ENCODE measurements around the gene DUS2. TPM values are rescaled to one million over a fixed set of nuclear protein-coding genes. Genes with fewer than 3 reads are reported as not detected.

The DUS2 gene
- total and polyA plus RNA-seq, 9 of the 15 experiments (the other 6 are each of a cell fraction or from before 2014, with no cell fraction given): 5.8 to 22.5 (median 20.6) TPM

DNA sequence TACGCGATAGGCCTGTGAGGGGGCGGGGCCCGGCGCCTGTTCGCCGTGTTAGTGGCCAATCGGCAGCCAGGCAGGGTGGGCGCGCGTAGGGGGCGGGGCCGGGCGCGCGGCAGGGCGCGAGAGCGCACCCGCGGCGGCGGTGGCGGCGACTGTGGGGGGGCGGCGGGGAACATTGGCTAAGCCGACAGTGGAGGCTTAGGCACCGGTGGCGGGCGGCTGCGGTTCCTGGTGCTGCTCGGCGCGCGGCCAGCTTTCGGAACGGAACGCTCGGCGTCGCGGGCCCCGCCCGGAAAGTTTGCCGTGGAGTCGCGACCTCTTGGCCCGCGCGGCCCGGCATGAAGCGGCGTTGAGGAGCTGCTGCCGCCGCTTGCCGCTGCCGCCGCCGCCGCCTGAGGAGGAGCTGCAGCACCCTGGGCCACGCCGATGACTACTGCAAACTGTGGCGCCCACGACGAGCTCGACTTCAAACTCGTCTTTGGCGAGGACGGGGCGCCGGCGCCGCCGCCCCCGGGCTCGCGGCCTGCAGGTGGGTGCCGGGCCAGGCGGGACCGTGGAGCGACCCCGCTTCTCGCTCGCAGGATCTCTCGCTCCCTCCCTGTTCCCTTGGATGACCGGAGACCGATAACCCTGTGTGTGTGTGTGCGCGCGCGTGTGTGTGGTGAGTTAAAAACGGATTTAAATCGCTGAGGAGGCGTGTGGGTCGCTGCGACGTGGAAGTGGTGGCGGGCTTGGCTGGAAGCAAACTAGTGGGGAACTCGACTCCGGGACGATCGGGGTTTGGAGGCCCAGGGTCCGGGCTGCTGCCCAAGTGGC lies 62.4 kb downstream of the DUS2 start, which contains the start of gene NFATC3 (continued):
- TF ChIP-seq TEAD1 (CRISPR knock-in tag; IDR thresholded peaks at IDR 0.05) (peak in 1 of 2 experiments; percentile 70; a peak in 2 of 4 replicates), ETV1 (tag; conservative IDR thresholded peaks at IDR 0.05; ENCODE audit: low read depth) (peak; percentile 32; the same call in 1 of the 2 replicates), FOS (IDR thresholded peaks at IDR 0.05; ENCODE audit: extremely low read depth, insufficient read length) (no peak), PHTF2 (CRISPR knock-in tag; IDR thresholded peaks at IDR 0.05) (no peak), ZNF707 (CRISPR knock-in tag; conservative IDR thresholded peaks at IDR 0.05) (no peak), ZNF124 (CRISPR knock-in tag; IDR thresholded peaks at IDR 0.05) (no peak), RBBP5 (IDR thresholded peaks at IDR 0.05; ENCODE audit: borderline replicate concordance, insufficient read depth, low read length, poor library complexity, severe bottlenecking) (peak; percentile 91), ZC3H11A (IDR thresholded peaks at IDR 0.05; ENCODE audit: low read depth, low read length) (no peak), CAMTA2 (CRISPR knock-in tag; conservative IDR thresholded peaks at IDR 0.05) (no peak), KLF6 (CRISPR knock-in tag; IDR thresholded peaks at IDR 0.05; ENCODE audit: borderline replicate concordance) (no peak), POLR3A (IDR thresholded peaks at IDR 0.05; ENCODE audit: borderline replicate concordance, extremely low read depth, insufficient read depth, insufficient read length) (no peak)
- TF ChIP-seq, protein P1, sequence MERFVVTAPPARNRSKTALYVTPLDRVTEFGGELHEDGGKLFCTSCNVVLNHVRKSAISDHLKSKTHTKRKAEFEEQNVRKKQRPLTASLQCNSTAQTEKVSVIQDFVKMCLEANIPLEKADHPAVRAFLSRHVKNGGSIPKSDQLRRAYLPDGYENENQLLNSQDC (CRISPR knock-in tag; IDR thresholded peaks at IDR 0.05): no peak
- TF ChIP-seq, protein P2, sequence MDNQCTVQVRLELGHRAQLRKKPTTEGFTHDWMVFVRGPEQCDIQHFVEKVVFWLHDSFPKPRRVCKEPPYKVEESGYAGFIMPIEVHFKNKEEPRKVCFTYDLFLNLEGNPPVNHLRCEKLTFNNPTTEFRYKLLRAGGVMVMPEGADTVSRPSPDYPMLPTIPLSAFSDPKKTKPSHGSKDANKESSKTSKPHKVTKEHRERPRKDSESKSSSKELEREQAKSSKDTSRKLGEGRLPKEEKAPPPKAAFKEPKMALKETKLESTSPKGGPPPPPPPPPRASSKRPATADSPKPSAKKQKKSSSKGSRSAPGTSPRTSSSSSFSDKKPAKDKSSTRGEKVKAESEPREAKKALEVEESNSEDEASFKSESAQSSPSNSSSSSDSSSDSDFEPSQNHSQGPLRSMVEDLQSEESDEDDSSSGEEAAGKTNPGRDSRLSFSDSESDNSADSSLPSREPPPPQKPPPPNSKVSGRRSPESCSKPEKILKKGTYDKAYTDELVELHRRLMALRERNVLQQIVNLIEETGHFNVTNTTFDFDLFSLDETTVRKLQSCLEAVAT (IDR thresholded peaks at IDR 0.05): peak; percentile 71 to 81; a peak in 3 of 4 replicates
- TF ChIP-seq, protein P3, sequence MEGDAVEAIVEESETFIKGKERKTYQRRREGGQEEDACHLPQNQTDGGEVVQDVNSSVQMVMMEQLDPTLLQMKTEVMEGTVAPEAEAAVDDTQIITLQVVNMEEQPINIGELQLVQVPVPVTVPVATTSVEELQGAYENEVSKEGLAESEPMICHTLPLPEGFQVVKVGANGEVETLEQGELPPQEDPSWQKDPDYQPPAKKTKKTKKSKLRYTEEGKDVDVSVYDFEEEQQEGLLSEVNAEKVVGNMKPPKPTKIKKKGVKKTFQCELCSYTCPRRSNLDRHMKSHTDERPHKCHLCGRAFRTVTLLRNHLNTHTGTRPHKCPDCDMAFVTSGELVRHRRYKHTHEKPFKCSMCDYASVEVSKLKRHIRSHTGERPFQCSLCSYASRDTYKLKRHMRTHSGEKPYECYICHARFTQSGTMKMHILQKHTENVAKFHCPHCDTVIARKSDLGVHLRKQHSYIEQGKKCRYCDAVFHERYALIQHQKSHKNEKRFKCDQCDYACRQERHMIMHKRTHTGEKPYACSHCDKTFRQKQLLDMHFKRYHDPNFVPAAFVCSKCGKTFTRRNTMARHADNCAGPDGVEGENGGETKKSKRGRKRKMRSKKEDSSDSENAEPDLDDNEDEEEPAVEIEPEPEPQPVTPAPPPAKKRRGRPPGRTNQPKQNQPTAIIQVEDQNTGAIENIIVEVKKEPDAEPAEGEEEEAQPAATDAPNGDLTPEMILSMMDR (IDR thresholded peaks at IDR 0.05 in 2 of 3, conservative IDR thresholded peaks at IDR 0.05 in 1 of 3; ENCODE audit: insufficient read depth in 2 of 3, low read depth in 1 of 3, low read length in 3 of 3): 0 out of 6 replicates have a peak, but pooled peaks of 1 of the 3 experiments have one; percentile 13
- TF ChIP-seq, protein P4, sequence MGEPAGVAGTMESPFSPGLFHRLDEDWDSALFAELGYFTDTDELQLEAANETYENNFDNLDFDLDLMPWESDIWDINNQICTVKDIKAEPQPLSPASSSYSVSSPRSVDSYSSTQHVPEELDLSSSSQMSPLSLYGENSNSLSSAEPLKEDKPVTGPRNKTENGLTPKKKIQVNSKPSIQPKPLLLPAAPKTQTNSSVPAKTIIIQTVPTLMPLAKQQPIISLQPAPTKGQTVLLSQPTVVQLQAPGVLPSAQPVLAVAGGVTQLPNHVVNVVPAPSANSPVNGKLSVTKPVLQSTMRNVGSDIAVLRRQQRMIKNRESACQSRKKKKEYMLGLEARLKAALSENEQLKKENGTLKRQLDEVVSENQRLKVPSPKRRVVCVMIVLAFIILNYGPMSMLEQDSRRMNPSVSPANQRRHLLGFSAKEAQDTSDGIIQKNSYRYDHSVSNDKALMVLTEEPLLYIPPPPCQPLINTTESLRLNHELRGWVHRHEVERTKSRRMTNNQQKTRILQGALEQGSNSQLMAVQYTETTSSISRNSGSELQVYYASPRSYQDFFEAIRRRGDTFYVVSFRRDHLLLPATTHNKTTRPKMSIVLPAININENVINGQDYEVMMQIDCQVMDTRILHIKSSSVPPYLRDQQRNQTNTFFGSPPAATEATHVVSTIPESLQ (CRISPR knock-in tag; IDR thresholded peaks at IDR 0.05): no peak
- TF ChIP-seq, protein P5, sequence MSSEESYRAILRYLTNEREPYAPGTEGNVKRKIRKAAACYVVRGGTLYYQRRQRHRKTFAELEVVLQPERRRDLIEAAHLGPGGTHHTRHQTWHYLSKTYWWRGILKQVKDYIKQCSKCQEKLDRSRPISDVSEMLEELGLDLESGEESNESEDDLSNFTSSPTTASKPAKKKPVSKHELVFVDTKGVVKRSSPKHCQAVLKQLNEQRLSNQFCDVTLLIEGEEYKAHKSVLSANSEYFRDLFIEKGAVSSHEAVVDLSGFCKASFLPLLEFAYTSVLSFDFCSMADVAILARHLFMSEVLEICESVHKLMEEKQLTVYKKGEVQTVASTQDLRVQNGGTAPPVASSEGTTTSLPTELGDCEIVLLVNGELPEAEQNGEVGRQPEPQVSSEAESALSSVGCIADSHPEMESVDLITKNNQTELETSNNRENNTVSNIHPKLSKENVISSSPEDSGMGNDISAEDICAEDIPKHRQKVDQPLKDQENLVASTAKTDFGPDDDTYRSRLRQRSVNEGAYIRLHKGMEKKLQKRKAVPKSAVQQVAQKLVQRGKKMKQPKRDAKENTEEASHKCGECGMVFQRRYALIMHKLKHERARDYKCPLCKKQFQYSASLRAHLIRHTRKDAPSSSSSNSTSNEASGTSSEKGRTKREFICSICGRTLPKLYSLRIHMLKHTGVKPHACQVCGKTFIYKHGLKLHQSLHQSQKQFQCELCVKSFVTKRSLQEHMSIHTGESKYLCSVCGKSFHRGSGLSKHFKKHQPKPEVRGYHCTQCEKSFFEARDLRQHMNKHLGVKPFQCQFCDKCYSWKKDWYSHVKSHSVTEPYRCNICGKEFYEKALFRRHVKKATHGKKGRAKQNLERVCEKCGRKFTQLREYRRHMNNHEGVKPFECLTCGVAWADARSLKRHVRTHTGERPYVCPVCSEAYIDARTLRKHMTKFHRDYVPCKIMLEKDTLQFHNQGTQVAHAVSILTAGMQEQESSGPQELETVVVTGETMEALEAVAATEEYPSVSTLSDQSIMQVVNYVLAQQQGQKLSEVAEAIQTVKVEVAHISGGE (CRISPR knock-in tag; IDR thresholded peaks at IDR 0.05): peak in 1 of 3 experiments; percentile 43; a peak in 1 of 6 replicates
